Measurements from ENCODE around the gene SEC22A. TPM values are rescaled to one million over a fixed set of nuclear protein-coding genes. Genes with fewer than 3 reads are reported as not detected.

SEC22A gene
- total and polyA plus RNA-seq, 10 of the 15 experiments (the other 5 are each of a cell fraction or from before 2014, with no cell fraction given): 19.3 to 70.3 (median 36.7) TPM

GRCh38 chr3:123310186-123310585 lies 108.4 kb downstream of the SEC22A start:
- no peaks in the 10 kb centered on the region for H3K4me1 ChIP-seq (ENCODE audit: control insufficient read depth, insufficient read depth, low read length)
- no peaks in the 10 kb centered on the region for H3K9me3 ChIP-seq (replicated peaks; ENCODE audit: control insufficient read depth, insufficient read depth, low read length)
- no peak for FAIRE-seq
- SMC1A ChIA-PET (ENCODE audit: uncharacterized antibody, unreplicated experiment): no interaction called here
- H3K27me3 ChIP-seq (replicated peaks in 1 of 2; ENCODE audit: control insufficient read depth in 2 of 2, insufficient read depth in 2 of 2, low read length in 1 of 2): peaks cover 0 to 3% of the 10 kb centered on the region in 2 experiments; a peak in 2 of 4 replicates
- no peak overlapping the region for H2AFZ ChIP-seq (ENCODE audit: control insufficient read depth, low read depth, low read length)
- in situ Hi-C loops (cut with MboI): no loop called here
- H4K20me1 ChIP-seq (ENCODE audit: control insufficient read depth, insufficient read depth): no peaks in the 10 kb centered on the region
- no TSS peak for BruUV-seq (replicated peaks)
- intact Hi-C loops (cut with micrococcal nuclease; ENCODE audit: unreplicated experiment): no loop called here
- H3K4me2 ChIP-seq (ENCODE audit: control insufficient read depth, insufficient read depth): no peak overlapping the region
- H3K9ac ChIP-seq (ENCODE audit: control insufficient read depth, insufficient read depth, low read length): no peak overlapping the region
- ATAC-seq: no peak
- TF ChIP-seq SRF (IDR thresholded peaks at IDR 0.05; ENCODE audit: low read depth in 2 of 2, low read length in 2 of 2): no peak
- TF ChIP-seq EZH2 (IDR thresholded peaks at IDR 0.05; ENCODE audit: borderline replicate concordance, control insufficient read depth, low read depth, low read length): no peak
- no peak for TF ChIP-seq CREM (IDR thresholded peaks at IDR 0.05; ENCODE audit: low read depth)
- TF ChIP-seq TCF3 (IDR thresholded peaks at IDR 0.05; ENCODE audit: borderline replicate concordance, insufficient read depth, low read depth, low read length): no peak
- TF ChIP-seq GABPA (IDR thresholded peaks at IDR 0.05; ENCODE audit: low read depth): no peak
- TF ChIP-seq FOS (IDR thresholded peaks at IDR 0.05; ENCODE audit: borderline replicate concordance, extremely low read depth, insufficient read length): no peak
- no peak for TF ChIP-seq NFYB (IDR thresholded peaks at IDR 0.05; ENCODE audit: insufficient read depth, low read depth, low read length)
- TF ChIP-seq SMAD1 (IDR thresholded peaks at IDR 0.05; ENCODE audit: low read depth, partially characterized antibody): no peak
- POLR2A ChIA-PET: interaction anchor here (0.8 kb wide), 1 partner anchor 84 kb away, joined by 3 read pairs; no protein-coding TSS in a partner anchor
- 49% methylated on average over 8 of the region's 8 CpGs for WGBS (ENCODE audit: insufficient coverage, insufficient replicate concordance, low lambda C conversion rate, missing lambda C conversion rate)
- no peaks in the 10 kb centered on the region for H3K36me3 ChIP-seq (ENCODE audit: control insufficient read depth in 2 of 2, insufficient read depth in 2 of 2, low read length in 1 of 2)
- RAD21 ChIA-PET (ENCODE audit: unreplicated experiment): no interaction called here
- H3K79me2 ChIP-seq (ENCODE audit: control insufficient read depth, insufficient read depth, low read length): no peaks in the 10 kb centered on the region
- no peak overlapping the region for H3K27ac ChIP-seq (ENCODE audit: control insufficient read depth, insufficient read depth)
- CTCF ChIA-PET: interaction anchor here (0.6 to 1.2 kb wide), 2 partner anchors 16 to 336 kb away, joined by 3 read pairs; no protein-coding TSS in a partner anchor
- no peak overlapping the region for H3K4me3 ChIP-seq
- no peak for DNase-seq (ENCODE audit: low read depth, low spot score)

DNA sequence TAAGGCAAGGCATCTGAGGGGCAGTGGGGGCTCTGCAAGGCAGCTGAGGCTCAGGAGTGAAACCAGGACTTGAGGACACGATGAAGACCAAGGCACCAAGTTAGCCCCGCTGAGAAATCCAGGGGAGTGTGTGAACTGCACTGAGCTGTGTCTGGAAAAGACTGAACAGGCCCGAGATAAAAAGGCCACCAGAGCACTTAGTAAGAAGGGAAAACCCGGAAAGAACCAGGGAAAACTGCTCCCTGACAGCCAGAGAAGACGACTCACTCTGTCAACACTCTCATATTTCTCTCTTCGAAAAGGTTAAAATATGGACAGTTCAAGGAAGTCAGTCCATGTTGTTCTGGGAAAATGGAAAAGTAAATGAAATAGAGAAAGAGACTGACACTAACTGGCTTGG lies 109.0 kb downstream of the SEC22A start:
- FAIRE-seq (no peak), ATAC-seq (no peak), DNase-seq (ENCODE audit: low read depth, low spot score) (no peak)
- H3K36me3 ChIP-seq (ENCODE audit: control insufficient read depth in 2 of 2, insufficient read depth in 2 of 2, low read length in 1 of 2): no peaks in the 10 kb centered on the region
- POLR2A ChIA-PET: interaction anchor here (0.8 kb wide), 1 partner anchor 85 kb away, joined by 3 read pairs; no protein-coding TSS in a partner anchor
- H3K27ac ChIP-seq (ENCODE audit: control insufficient read depth, insufficient read depth): no peak overlapping the region
- in situ Hi-C loops (cut with MboI): no loop called here
- RAD21 ChIA-PET (ENCODE audit: unreplicated experiment): no interaction called here
- no peaks in the 10 kb centered on the region for H3K79me2 ChIP-seq (ENCODE audit: control insufficient read depth, insufficient read depth, low read length)
- no peak overlapping the region for H3K9ac ChIP-seq (ENCODE audit: control insufficient read depth, insufficient read depth, low read length)
- no peaks in the 10 kb centered on the region for H4K20me1 ChIP-seq (ENCODE audit: control insufficient read depth, insufficient read depth)
- H3K4me2 ChIP-seq (ENCODE audit: control insufficient read depth, insufficient read depth): no peak overlapping the region
- 24% methylated on average over 6 of the region's 6 CpGs for WGBS (ENCODE audit: insufficient coverage, insufficient replicate concordance, low lambda C conversion rate, missing lambda C conversion rate)
- no peaks in the 10 kb centered on the region for H3K9me3 ChIP-seq (replicated peaks; ENCODE audit: control insufficient read depth, insufficient read depth, low read length)
- H3K4me1 ChIP-seq (ENCODE audit: control insufficient read depth, insufficient read depth, low read length): no peaks in the 10 kb centered on the region
- SMC1A ChIA-PET (ENCODE audit: uncharacterized antibody, unreplicated experiment): no interaction called here
- H3K27me3 ChIP-seq (replicated peaks in 1 of 2; ENCODE audit: control insufficient read depth in 2 of 2, insufficient read depth in 2 of 2, low read length in 1 of 2): peaks cover 0 to 3% of the 10 kb centered on the region in 2 experiments; a peak in 2 of 4 replicates
- no TSS peak for BruUV-seq (replicated peaks)
- H3K4me3 ChIP-seq: no peak overlapping the region
- intact Hi-C loops (cut with micrococcal nuclease; ENCODE audit: unreplicated experiment): no loop called here
- no peak overlapping the region for H2AFZ ChIP-seq (ENCODE audit: control insufficient read depth, low read depth, low read length)
- CTCF ChIA-PET: no interaction called here
- TF ChIP-seq CHD4 (IDR thresholded peaks at IDR 0.05): no peak
- no peak for TF ChIP-seq NKRF (conservative IDR thresholded peaks at IDR 0.05)
- no peak for TF ChIP-seq BCLAF1 (IDR thresholded peaks at IDR 0.05)
- no peak for TF ChIP-seq HDAC6 (IDR thresholded peaks at IDR 0.05; ENCODE audit: unreplicated experiment)

All from GM12878 (cell line).